ENCODE data around the gene PRR5. TPM values are rescaled to one million over a fixed set of nuclear protein-coding genes. Genes with fewer than 3 reads are reported as not detected.

The PRR5 gene
- total RNA-seq, 2 donors from 2014 or later, result 7.3 to 30.0 TPM

DNA sequence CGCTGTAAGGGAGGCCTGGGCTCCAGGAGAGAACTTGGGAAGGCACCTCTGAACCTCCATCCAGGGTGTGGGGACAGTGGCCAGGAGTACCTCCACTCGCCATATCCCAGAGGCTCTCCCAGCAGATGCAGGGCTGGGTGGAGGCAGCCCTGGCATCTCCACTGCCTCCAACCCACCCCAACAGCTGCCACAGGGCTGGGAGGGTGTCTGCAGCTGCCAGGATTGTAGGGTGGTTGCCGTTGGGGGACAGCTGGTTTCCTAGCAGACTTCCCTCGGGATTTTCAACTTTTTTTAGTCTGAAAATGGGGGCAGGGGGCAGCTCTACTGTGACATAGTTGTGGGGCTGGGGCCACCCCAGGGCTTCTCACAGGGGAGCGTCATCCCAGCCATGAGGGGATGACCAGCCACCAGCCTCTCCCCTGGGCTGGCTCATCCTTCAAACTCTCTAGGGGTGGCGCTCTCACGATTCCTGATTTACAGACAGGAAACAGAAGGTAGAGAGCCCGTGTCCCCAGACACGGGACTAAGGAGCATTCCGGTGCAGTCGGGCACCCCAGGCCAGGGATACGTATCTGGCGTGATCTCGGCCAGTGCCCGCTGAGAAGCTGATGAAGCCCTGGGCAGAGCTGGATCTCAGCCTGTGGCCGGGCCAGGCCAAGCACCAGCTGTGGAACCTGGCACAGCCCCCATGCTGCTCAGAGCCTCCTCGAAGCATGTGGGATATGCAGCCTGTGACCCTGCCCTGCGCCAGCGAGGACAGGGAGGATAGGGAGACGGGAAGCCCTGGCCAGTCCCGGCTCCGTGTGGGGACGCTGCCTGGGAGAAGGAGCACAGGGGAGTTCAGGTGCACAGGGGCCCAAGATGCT, 9.9 kb downstream of the PRR5 start:
- Histone ChIP-seq H3K4me3 (no peak overlapping the region), H3K27ac (no peak overlapping the region)
- ATAC-seq (ENCODE audit: insufficient number of reproducible peaks, low FRiP score, low read depth), result no peak

GRCh38 chr22:44712962-44713361, 11.0 kb downstream of the PRR5 start:
- no peaks in the 10 kb centered on the region for H3K36me3 ChIP-seq
- no peak for DNase-seq (ENCODE audit: low spot score)
- no peak overlapping the region for H3K27ac ChIP-seq
- no peak for TF ChIP-seq CTCF (IDR thresholded peaks at IDR 0.05)
- H3K9me3 ChIP-seq, result no peaks in the 10 kb centered on the region
- H3K4me1 ChIP-seq (ENCODE audit: control insufficient read depth in 1 of 2, low read depth in 2 of 2), result no peaks in the 10 kb centered on the region
- no peak for ATAC-seq (ENCODE audit: insufficient number of reproducible peaks, low FRiP score, low read depth)
- H3K4me3 ChIP-seq, result no peak overlapping the region
- no peaks in the 10 kb centered on the region for H3K27me3 ChIP-seq (replicated peaks; ENCODE audit: insufficient read depth)

More for the DNA sequence above, 9.9 kb downstream of the PRR5 start:
- TF ChIP-seq CTCF (IDR thresholded peaks at IDR 0.05), result no peak
- no peak for DNase-seq (ENCODE audit: low spot score)
- Histone ChIP-seq H3K27me3 (replicated peaks; ENCODE audit: insufficient read depth) (no peaks in the 10 kb centered on the region), H3K36me3 (no peaks in the 10 kb centered on the region), H3K9me3 (no peaks in the 10 kb centered on the region), H3K4me1 (ENCODE audit: control insufficient read depth in 1 of 2, low read depth in 2 of 2) (no peaks in the 10 kb centered on the region)

GRCh38 chr22:44714703-44715350, 12.8 kb downstream of the PRR5 start:
- Histone ChIP-seq H3K27ac (no peak overlapping the region), H3K4me1 (ENCODE audit: control insufficient read depth in 1 of 2, low read depth in 2 of 2) (no peaks in the 10 kb centered on the region), H3K9me3 (no peaks in the 10 kb centered on the region), H3K36me3 (no peaks in the 10 kb centered on the region), H3K27me3 (replicated peaks; ENCODE audit: insufficient read depth) (no peaks in the 10 kb centered on the region), H3K4me3 (no peak overlapping the region)
- no peak for TF ChIP-seq CTCF (IDR thresholded peaks at IDR 0.05)
- ATAC-seq (ENCODE audit: insufficient number of reproducible peaks, low FRiP score, low read depth), result no peak
- DNase-seq (ENCODE audit: low spot score), result no peak

DNA sequence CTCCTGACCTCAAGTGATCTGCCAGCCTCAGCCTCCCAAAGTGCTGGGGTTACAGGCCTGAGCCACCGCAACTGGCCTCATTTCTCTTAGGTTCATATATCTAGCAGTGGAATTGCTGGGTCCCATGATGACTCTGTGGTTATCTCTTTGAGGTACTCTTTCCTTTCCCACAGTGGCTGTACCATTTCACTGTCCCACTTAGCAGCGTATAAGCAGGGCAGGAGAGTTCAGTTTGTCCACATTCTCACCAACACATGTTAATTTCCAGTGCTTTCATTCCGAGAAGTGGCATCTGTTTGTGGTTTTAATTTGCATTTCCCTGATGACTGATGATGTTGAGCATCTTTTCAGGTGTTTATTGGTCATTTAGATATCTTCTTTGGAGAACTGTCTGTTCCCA, 16.4 kb downstream of the PRR5 start:
- no peaks in the 10 kb centered on the region for H3K27me3 ChIP-seq (replicated peaks; ENCODE audit: insufficient read depth)
- TF ChIP-seq CTCF (IDR thresholded peaks at IDR 0.05), result no peak
- no peaks in the 10 kb centered on the region for H3K4me1 ChIP-seq (ENCODE audit: control insufficient read depth in 1 of 2, low read depth in 2 of 2)
- no peaks in the 10 kb centered on the region for H3K36me3 ChIP-seq
- DNase-seq (ENCODE audit: low spot score) (no peak), ATAC-seq (ENCODE audit: insufficient number of reproducible peaks, low FRiP score, low read depth) (no peak)
- H3K4me3 ChIP-seq, result no peak overlapping the region
- no peaks in the 10 kb centered on the region for H3K9me3 ChIP-seq
- no peak overlapping the region for H3K27ac ChIP-seq

GRCh38 chr22:44719586-44720368, 17.8 kb downstream of the PRR5 start:
- H3K4me1 ChIP-seq (ENCODE audit: control insufficient read depth in 1 of 2, low read depth in 2 of 2), result no peaks in the 10 kb centered on the region
- no peak for TF ChIP-seq CTCF (IDR thresholded peaks at IDR 0.05)
- ATAC-seq (ENCODE audit: insufficient number of reproducible peaks, low FRiP score, low read depth) (no peak), DNase-seq (ENCODE audit: low spot score) (no peak)
- H3K4me3 ChIP-seq, result no peak overlapping the region
- no peak overlapping the region for H3K27ac ChIP-seq
- no peaks in the 10 kb centered on the region for H3K36me3 ChIP-seq
- no peaks in the 10 kb centered on the region for H3K9me3 ChIP-seq
- H3K27me3 ChIP-seq (replicated peaks; ENCODE audit: insufficient read depth), result no peaks in the 10 kb centered on the region
